ENCODE data around the gene C17orf67. TPM values are rescaled to one million over a fixed set of nuclear protein-coding genes. Genes with fewer than 3 reads are reported as not detected.

Gene C17orf67
- total RNA-seq, 4 donors from 2014 or later, result 0.24 to 1.2 (median 1.2) TPM

DNA sequence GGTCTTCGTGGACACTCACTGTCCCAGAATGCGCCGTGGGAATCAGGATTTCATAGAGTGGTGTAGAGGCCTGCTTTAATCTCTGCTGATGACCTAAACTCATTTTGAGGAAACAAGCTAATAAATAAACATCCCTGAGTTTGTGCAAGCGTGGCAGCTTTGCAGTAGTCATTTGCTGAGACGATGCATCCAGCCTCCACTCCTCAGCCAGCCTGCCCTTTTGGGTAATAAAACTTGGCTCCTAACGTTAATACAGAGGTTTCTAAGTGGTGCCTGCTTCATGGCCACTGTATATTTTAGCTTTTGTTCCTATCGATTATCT is 1.5 kb upstream of the C17orf67 start:
- peak overlapping the region in 1 of 3 donors; percentile 75 for H3K27ac ChIP-seq
- H3K4me1 ChIP-seq, result peaks cover 7 to 18% of the 10 kb centered on the region in 2 donors
- DNase-seq, result no peak
- WGBS, 2 donors, result 76 to 81% methylated on average over 7 of the region's 7 CpGs
- no peaks in the 10 kb centered on the region for H3K27me3 ChIP-seq
- TF ChIP-seq, protein P1, sequence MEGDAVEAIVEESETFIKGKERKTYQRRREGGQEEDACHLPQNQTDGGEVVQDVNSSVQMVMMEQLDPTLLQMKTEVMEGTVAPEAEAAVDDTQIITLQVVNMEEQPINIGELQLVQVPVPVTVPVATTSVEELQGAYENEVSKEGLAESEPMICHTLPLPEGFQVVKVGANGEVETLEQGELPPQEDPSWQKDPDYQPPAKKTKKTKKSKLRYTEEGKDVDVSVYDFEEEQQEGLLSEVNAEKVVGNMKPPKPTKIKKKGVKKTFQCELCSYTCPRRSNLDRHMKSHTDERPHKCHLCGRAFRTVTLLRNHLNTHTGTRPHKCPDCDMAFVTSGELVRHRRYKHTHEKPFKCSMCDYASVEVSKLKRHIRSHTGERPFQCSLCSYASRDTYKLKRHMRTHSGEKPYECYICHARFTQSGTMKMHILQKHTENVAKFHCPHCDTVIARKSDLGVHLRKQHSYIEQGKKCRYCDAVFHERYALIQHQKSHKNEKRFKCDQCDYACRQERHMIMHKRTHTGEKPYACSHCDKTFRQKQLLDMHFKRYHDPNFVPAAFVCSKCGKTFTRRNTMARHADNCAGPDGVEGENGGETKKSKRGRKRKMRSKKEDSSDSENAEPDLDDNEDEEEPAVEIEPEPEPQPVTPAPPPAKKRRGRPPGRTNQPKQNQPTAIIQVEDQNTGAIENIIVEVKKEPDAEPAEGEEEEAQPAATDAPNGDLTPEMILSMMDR (IDR thresholded peaks at IDR 0.05), result no peak
- TF ChIP-seq POLR2A (IDR thresholded peaks at IDR 0.05), result no peak
- intact Hi-C loops (cut with DNase I), result loop anchor here (10.0 kb wide), 1 partner anchor 280 kb away; no protein-coding TSS in a partner anchor
- H3K36me3 ChIP-seq, result no peaks in the 10 kb centered on the region
- H3K4me3 ChIP-seq (replicated peaks in 1 of 3), result peak overlapping the region in 1 of 3 donors; percentile 88
- H3K9me3 ChIP-seq, result no peaks in the 10 kb centered on the region

DNA sequence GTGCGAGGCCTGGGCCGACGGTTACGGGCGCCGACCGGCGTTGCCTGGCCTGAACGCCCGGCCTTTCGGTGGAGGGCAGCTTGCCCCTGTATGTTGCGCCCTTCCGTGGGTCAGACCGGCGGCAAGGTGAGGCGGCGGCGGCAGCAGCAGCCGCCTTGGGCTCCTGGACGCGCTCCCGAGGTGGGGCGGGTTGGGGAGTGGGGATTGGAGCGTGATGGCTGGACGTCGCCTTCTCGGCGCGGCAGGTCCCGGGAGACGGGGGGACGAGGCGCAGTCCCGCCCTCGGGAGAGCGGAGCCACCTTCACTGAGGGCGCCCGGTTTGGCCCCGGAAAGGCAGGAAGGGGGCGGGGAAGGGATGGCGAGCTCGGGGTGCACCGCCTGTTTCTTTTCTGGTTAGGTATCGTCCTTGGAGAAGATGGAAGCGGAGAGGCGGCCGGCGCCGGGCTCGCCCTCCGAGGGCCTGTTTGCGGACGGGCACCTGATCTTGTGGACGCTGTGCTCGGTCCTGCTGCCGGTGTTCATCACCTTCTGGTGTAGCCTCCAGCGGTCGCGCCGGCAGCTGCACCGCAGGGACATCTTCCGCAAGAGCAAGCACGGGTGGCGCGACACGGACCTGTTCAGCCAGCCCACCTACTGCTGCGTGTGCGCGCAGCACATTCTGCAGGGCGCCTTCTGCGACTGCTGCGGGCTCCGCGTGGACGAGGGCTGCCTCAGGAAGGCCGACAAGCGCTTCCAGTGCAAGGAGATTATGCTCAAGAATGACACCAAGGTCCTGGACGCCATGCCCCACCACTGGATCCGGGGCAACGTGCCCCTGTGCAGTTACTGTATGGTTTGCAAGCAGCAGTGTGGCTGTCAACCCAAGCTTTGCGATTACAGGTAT is 902 bp upstream of the C17orf67 start:
- DNase-seq, result peak; percentile 64 to 65
- peaks cover 7 to 18% of the 10 kb centered on the region in 2 donors for H3K4me1 ChIP-seq
- peak overlapping the region; percentile 72 to 93 (median 75) for H3K27ac ChIP-seq
- H3K36me3 ChIP-seq, result no peaks in the 10 kb centered on the region
- peak in 1 of 2 donors; percentile 9 for TF ChIP-seq POLR2A (IDR thresholded peaks at IDR 0.05)
- TF ChIP-seq, protein P1 (IDR thresholded peaks at IDR 0.05), result peak in 4 of 6 experiments; percentile 14 to 29 (median 24)
- WGBS, 2 donors, result 12 to 22% methylated on average over 18 to 35 of the region's 81 CpGs
- H3K9me3 ChIP-seq, result no peaks in the 10 kb centered on the region
- intact Hi-C loops (cut with DNase I), result loop anchor here (10.0 kb wide), 1 partner anchor 280 kb away; no protein-coding TSS in a partner anchor
- no peaks in the 10 kb centered on the region for H3K27me3 ChIP-seq
- peak overlapping the region; percentile 5 to 88 (median 6) for H3K4me3 ChIP-seq (replicated peaks in 1 of 3)

DNA sequence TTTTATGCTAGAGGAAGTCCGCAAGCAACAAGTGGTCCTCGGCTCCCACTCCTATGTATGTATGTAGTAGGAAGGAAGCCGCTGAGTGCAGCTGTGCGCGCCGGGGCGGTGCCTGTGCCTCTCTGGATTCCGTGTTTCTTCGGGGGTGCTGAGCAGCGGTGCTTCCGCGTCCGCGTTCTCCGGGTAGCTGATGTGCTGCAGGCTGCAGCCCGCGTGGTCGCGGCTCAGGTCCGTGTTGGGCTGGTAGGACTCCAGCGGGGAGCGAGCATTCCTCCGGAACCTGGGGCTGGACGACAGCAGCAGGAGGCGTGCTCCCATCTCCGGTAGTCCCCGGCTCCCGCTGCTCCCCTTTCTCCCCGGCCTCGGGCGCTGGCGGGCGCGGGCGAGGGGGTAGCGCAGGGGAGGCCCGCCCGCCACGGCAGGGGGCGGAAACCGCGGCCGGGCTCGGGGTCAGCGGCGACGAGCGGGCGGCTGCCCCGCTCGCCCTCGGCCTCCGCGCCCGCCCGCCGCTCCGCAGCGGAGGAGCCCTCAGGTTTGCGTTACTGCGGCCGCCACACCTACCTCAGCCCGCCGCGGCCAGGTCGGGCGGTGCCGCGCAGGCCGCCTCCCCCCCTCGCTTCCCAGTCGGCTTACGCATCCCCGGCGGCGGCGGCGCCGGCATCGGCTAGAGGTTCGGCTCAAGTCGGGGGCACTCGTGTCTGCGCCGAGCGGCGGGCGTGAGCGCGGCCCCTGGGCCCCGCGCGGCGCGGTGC is 487 bp downstream of the C17orf67 start:
- intact Hi-C loops (cut with DNase I), result loop anchor here (10.0 kb wide), 1 partner anchor 282 kb away; no protein-coding TSS in a partner anchor

DNA sequence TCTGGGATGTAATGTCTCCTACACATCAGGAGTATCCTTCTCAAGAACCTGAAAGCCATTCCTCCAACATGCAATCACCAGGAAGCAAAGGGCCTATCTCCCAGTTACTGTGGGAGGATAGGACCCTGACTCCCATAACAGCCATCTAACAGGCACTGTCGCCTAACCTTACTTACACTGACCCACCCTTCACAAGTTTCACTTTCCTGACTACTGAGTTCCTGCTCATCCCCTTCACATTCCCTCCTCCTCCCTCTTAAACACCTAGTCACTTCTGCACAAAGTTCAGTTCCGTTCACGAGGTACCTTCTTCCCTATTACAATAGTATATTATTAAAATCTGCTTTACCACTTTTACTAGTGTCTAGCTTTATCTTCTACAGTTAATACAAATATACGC is 1.3 kb downstream of the C17orf67 start:
- H3K27me3 ChIP-seq, result no peaks in the 10 kb centered on the region
- 74 to 82% methylated on average over 4 of the region's 4 CpGs for WGBS, 2 donors
- intact Hi-C loops (cut with DNase I), result loop anchor here (10.0 kb wide), 1 partner anchor 282 kb away; no protein-coding TSS in a partner anchor
- peaks cover 7 to 18% of the 10 kb centered on the region in 2 donors for H3K4me1 ChIP-seq
- H3K9me3 ChIP-seq, result no peaks in the 10 kb centered on the region
- H3K27ac ChIP-seq, result no peak overlapping the region
- H3K4me3 ChIP-seq (replicated peaks in 1 of 3), result no peak overlapping the region
- no peak for DNase-seq
- TF ChIP-seq, protein P1 (IDR thresholded peaks at IDR 0.05), result no peak
- TF ChIP-seq POLR2A (IDR thresholded peaks at IDR 0.05), result no peak
- no peaks in the 10 kb centered on the region for H3K36me3 ChIP-seq

More for the DNA sequence above, 487 bp downstream of the C17orf67 start:
- Histone ChIP-seq H3K4me3 (replicated peaks in 1 of 3) (peak overlapping the region; percentile 29 to 88 (median 50)), H3K4me1 (peaks cover 7 to 18% of the 10 kb centered on the region in 2 donors), H3K9me3 (no peaks in the 10 kb centered on the region), H3K36me3 (no peaks in the 10 kb centered on the region), H3K27ac (peak overlapping the region; percentile 56 to 93 (median 80)), H3K27me3 (no peaks in the 10 kb centered on the region)
- TF ChIP-seq, protein P1 (IDR thresholded peaks at IDR 0.05), result no peak
- no peak for TF ChIP-seq POLR2A (IDR thresholded peaks at IDR 0.05)
- peak; percentile 39 to 51 for DNase-seq
- WGBS, 2 donors, result 1 to 4% methylated on average over 15 to 41 of the region's 95 CpGs
